Breast epithelium (tissue), 3 donors: ENCODE results near the gene FEM1C.

Experiments
- CTCF ChIP-seq, 3 donors: fragments of 450-650 bp; IDR thresholded peaks; one replicate each; pipeline ENCODE4 v1.5.1; 2016 to 2017; ENCODE audit warnings: antibody characterized with exemption in 3 of 3, mild to moderate bottlenecking in 3 of 3, moderate library complexity in 3 of 3
- POLR2A ChIP-seq: fragments of 450-650 bp; IDR thresholded peaks from one replicate; pipeline ENCODE4 v1.6.1; 2016; ENCODE audit warnings: antibody characterized with exemption, mild to moderate bottlenecking, moderate library complexity
- POLR2AphosphoS5 ChIP-seq, 3 donors: sonication (generic); formaldehyde crosslinking; IDR thresholded peaks; one replicate each; pipeline ENCODE4 v1.6.1; 2017; ENCODE audit warnings: antibody characterized with exemption in 3 of 3

GRCh38 chr5:115544043-115544435 lies 536 bp downstream of the FEM1C start:
- TF ChIP-seq CTCF (IDR thresholded peaks at IDR 0.05) (no peak), POLR2AphosphoS5 (IDR thresholded peaks at IDR 0.05) (no peak), POLR2A (no peak)
